Stomach (tissue), 9 donors: ENCODE measurements around the gene TMEM135. TPM values are rescaled to one million over a fixed set of nuclear protein-coding genes. Genes with fewer than 3 reads are reported as not detected.

Source experiments
- DNase-seq, 2 donors: peaks; one replicate each; pipeline versions ENCODE4 v3.0.0 to v3.0.0-alpha.2; 2013 to 2019
- H3K27ac ChIP-seq, 5 donors: fragments of 200-600 bp in 4 of 5; sonication (generic) in 4 of 5; one replicate each; pipeline ENCODE4 v1.5.1; 2013 to 2019; ENCODE audit warnings: mild to moderate bottlenecking in 1 of 5, moderate library complexity in 1 of 5
- H3K27me3 ChIP-seq, 3 donors: fragments of 200-600 bp; sonication (generic); one replicate each; pipeline ENCODE4 v1.5.1; 2017 to 2019; ENCODE audit warnings: mixed run types in 1 of 3
- H3K36me3 ChIP-seq, 4 donors: fragments of 200-600 bp; sonication (generic); 1 replicate in 3 of 4; 2 replicates in 1 of 4; pipeline ENCODE4 v1.5.1; 2016 to 2019
- H3K4me1 ChIP-seq, 4 donors: fragments of 200-600 bp; sonication (generic); one replicate each; pipeline ENCODE4 v1.5.1; 2016 to 2019
- H3K4me3 ChIP-seq, 4 donors: fragments of 200-600 bp; sonication (generic) in 3 of 4; one replicate each; pipeline ENCODE4 v1.5.1; 2016 to 2019; ENCODE audit warnings: mild to moderate bottlenecking in 1 of 4
- H3K9me3 ChIP-seq, 4 donors: fragments of 200-600 bp; sonication (generic); one replicate each; pipeline ENCODE4 v1.5.1; 2016 to 2019
- CTCF ChIP-seq, 7 experiments: fragments of 450-650 bp in 4 of 7; fragments of 200-600 bp in 3 of 7; sonication (generic) in 3 of 7; IDR thresholded peaks; one replicate each; pipeline ENCODE4 v1.5.1; 2016 to 2019; ENCODE audit warnings: antibody characterized with exemption in 7 of 7, control low read depth in 2 of 7, mild to moderate bottlenecking in 1 of 7
- EP300 ChIP-seq: sonication (generic); formaldehyde crosslinking; IDR thresholded peaks from one replicate; pipeline ENCODE4 v1.6.1; 2017; ENCODE audit warnings: antibody characterized with exemption
- POLR2A ChIP-seq, 4 donors: fragments of 450-650 bp; IDR thresholded peaks; one replicate each; pipeline ENCODE4 v1.6.1; 2016; ENCODE audit warnings: antibody characterized with exemption in 4 of 4, control low read depth in 2 of 4, mild to moderate bottlenecking in 1 of 4, moderate library complexity in 1 of 4
- POLR2AphosphoS5 ChIP-seq, 3 donors: sonication (generic); formaldehyde crosslinking; IDR thresholded peaks; one replicate each; pipeline ENCODE4 v1.6.1; 2016; ENCODE audit warnings: antibody characterized with exemption in 3 of 3
- WGBS, 5 donors: extraction: QIAGEN DNeasy Blood & Tissue Kit in 3 of 5; methylation state at CpG; one replicate each; pipeline versions ENCODE4 v1.1.5 to v1.1.7; 2013 to 2018; 5-methylcytosine and 5-hydroxymethylcytosine counted together
- intact Hi-C: fragments of 100-400 bp; cut with DNase I; formaldehyde crosslinking; loops from one replicate; pipeline ENCODE4 v1.15.1; 2023; ENCODE audit warnings: low total_unique reads
- polyA plus RNA-seq, 3 donors: library from polyadenylated mRNA; stranded (reverse); fragments of 200-250 nt; gene quantifications; one replicate each; pipeline ENCODE4 v1.2.3, GENCODE V29; 2013
- total RNA-seq, 5 donors: library from RNA; depleted of rRNA; stranded (reverse); fragments of >200 nt; gene quantifications; one replicate each; pipeline versions ENCODE4 v1.1.0 to v1.2.3, GENCODE V29; 2014 to 2016
- donor health status: healthy with polysubstance abuse.
- donor health status: Bipolar disorder and iron deficiency.
- donor health status: healthy.

Gene TMEM135
- total and polyA plus RNA-seq, 8 donors, result 0.58 to 202 (median 3.9) TPM

- no peak for DNase-seq
- no peaks in the 10 kb centered on the region for H3K4me1 ChIP-seq
- no peak overlapping the region for H3K4me3 ChIP-seq
- no peak overlapping the region for H3K27ac ChIP-seq
- TF ChIP-seq POLR2A (IDR thresholded peaks at IDR 0.05) (no peak), EP300 (no peak), POLR2AphosphoS5 (IDR thresholded peaks at IDR 0.05) (no peak)
- H3K36me3 ChIP-seq, result no peaks in the 10 kb centered on the region
- H3K9me3 ChIP-seq, result peaks cover 0 to 43% (median 28%) of the 10 kb centered on the region in 4 donors
- no peaks in the 10 kb centered on the region for H3K27me3 ChIP-seq
- intact Hi-C loops, result no loop called here
- WGBS, 5 donors, result 83 to 94% (median 90%) methylated on average over 5 of the region's 5 CpGs
Measured at GRCh38 chr11:87339416-87339815, 301.7 kb downstream of the TMEM135 start.

GRCh38 chr11:87347441-87347840 lies 309.7 kb downstream of the TMEM135 start:
- TF ChIP-seq POLR2A (IDR thresholded peaks at IDR 0.05) (no peak), CTCF (IDR thresholded peaks at IDR 0.05) (no peak), EP300 (no peak), POLR2AphosphoS5 (IDR thresholded peaks at IDR 0.05) (no peak)
- WGBS, 5 donors, result 42 to 77% (median 51%) methylated on average over 2 of the region's 2 CpGs
- Histone ChIP-seq H3K9me3 (no peaks in the 10 kb centered on the region), H3K36me3 (no peaks in the 10 kb centered on the region), H3K4me3 (no peak overlapping the region), H3K27me3 (peaks cover 0 to 2% (median 0%) of the 10 kb centered on the region in 3 donors), H3K27ac (no peak overlapping the region), H3K4me1 (peaks cover 0 to 2% (median under 1%) of the 10 kb centered on the region in 4 donors)
- no peak for DNase-seq
- intact Hi-C loops, result no loop called here

- intact Hi-C loops, result no loop called here
- Histone ChIP-seq H3K27me3 (peaks cover 0 to 3% (median 0%) of the 10 kb centered on the region in 3 donors), H3K4me3 (no peak overlapping the region), H3K27ac (no peak overlapping the region), H3K36me3 (no peaks in the 10 kb centered on the region), H3K9me3 (no peaks in the 10 kb centered on the region), H3K4me1 (peaks cover 0 to 6% (median 4%) of the 10 kb centered on the region in 4 donors)
- DNase-seq, result no peak
- TF ChIP-seq POLR2AphosphoS5 (IDR thresholded peaks at IDR 0.05), result no peak
- no peak for TF ChIP-seq CTCF (IDR thresholded peaks at IDR 0.05)
- TF ChIP-seq EP300, result no peak
- no peak for TF ChIP-seq POLR2A (IDR thresholded peaks at IDR 0.05)
Measured at GRCh38 chr11:87347854-87348253, 310.1 kb downstream of the TMEM135 start.

GRCh38 chr11:87351676-87352075 lies 313.9 kb downstream of the TMEM135 start:
- intact Hi-C loops, result loop anchor here (2.0 kb wide), 1 partner anchor 69 kb away; no protein-coding TSS in a partner anchor
- H3K9me3 ChIP-seq, result no peaks in the 10 kb centered on the region
- no peak for DNase-seq
- no peak for TF ChIP-seq POLR2AphosphoS5 (IDR thresholded peaks at IDR 0.05)
- no peak overlapping the region for H3K27ac ChIP-seq
- no peak overlapping the region for H3K4me3 ChIP-seq
- peaks cover 0 to 11% (median 7%) of the 10 kb centered on the region in 4 donors for H3K4me1 ChIP-seq
- H3K27me3 ChIP-seq, result peaks cover 0 to 3% (median 0%) of the 10 kb centered on the region in 3 donors
- 44 to 54% (median 48%) methylated on average over 2 of the region's 2 CpGs for WGBS, 5 donors
- no peaks in the 10 kb centered on the region for H3K36me3 ChIP-seq

GRCh38 chr11:87352759-87353707 lies 315.3 kb downstream of the TMEM135 start:
- peaks cover 0 to 3% (median 0%) of the 10 kb centered on the region in 3 donors for H3K27me3 ChIP-seq
- intact Hi-C loops, result loop anchor here (2.0 kb wide), 1 partner anchor 68 kb away; no protein-coding TSS in a partner anchor
- no peak overlapping the region for H3K4me3 ChIP-seq
- WGBS, 5 donors, result 22 to 33% (median 23%) methylated on average over 17 to 26 of the region's 26 CpGs
- H3K4me1 ChIP-seq, result peaks cover 0 to 11% (median 7%) of the 10 kb centered on the region in 4 donors
- TF ChIP-seq CTCF (IDR thresholded peaks at IDR 0.05) (peak in 6 of 7 experiments; percentile 57 to 100 (median 99)), POLR2AphosphoS5 (IDR thresholded peaks at IDR 0.05) (peak in 1 of 3 donors; percentile 15), EP300 (no peak), POLR2A (IDR thresholded peaks at IDR 0.05) (no peak)
- no peaks in the 10 kb centered on the region for H3K9me3 ChIP-seq
- DNase-seq, result peak; percentile 87 to 91
- H3K36me3 ChIP-seq, result no peaks in the 10 kb centered on the region
- H3K27ac ChIP-seq, result no peak overlapping the region
